K562 treated with DMSO at 1 percent for 4 hours (cell line): Measurements from ENCODE around the gene CDKL4. TPM values are rescaled to one million over a fixed set of nuclear protein-coding genes. Genes with fewer than 3 reads are reported as not detected.

Experiments used
- total RNA-seq: library from RNA; unstranded; fragments of 300-600 nt; gene quantifications from 2 replicates; pipeline ENCODE4 v1.2.3, GENCODE V29; 2022; ENCODE audit not compliant: insufficient read depth

Gene CDKL4
- not detected in 2 replicates for total RNA-seq

GRCh38 chr2:39243469-39244123, at the start of gene CDKL4:
TSS of gene CDKL4 (minus strand) at chr2:39243970.

Other genes with a start within 250 kb of the CDKL4 start
- gene SOS1, start 122.9 kb downstream of the CDKL4 start, total RNA-seq, result 6.6 and 9.2 TPM in 2 replicates
- gene MAP4K3, start 193.3 kb upstream of the CDKL4 start, total RNA-seq, result 4.8 and 4.9 TPM in 2 replicates